Smooth muscle cell (in vitro differentiated cells): Measurements from ENCODE around the gene CCDC71L. TPM values are rescaled to one million over a fixed set of nuclear protein-coding genes. Genes with fewer than 3 reads are reported as not detected.

Experiments used
- DNase-seq: peaks from one replicate; lab custom pipeline; 2025; ENCODE audit not compliant: unreplicated experiment; lab: John Stamatoyannopoulos, UW
- H2AFZ ChIP-seq: fragments of 200-600 bp; sonication (generic); 2 replicates; pipeline ENCODE4 v1.6.0; 2016; ENCODE audit warnings: antibody characterized with exemption, low read depth, mild to moderate bottlenecking
- H3F3A ChIP-seq: fragments of 200-600 bp; sonication (generic); 2 replicates; pipeline ENCODE4 v1.6.0; 2017; ENCODE audit warnings: antibody characterized with exemption, low read depth
- H3K27ac ChIP-seq: fragments of 200-600 bp; sonication (generic); 2 replicates; pipeline ENCODE4 v1.5.1; 2016; ENCODE audit warnings: low read depth, mild to moderate bottlenecking
- H3K27me3 ChIP-seq: fragments of 200-600 bp; sonication (generic); 2 replicates; pipeline ENCODE4 v1.6.1; 2016; ENCODE audit warnings: low read depth, mild to moderate bottlenecking
- H3K36me3 ChIP-seq: fragments of 200-600 bp; sonication (generic); 2 replicates; pipeline ENCODE4 v1.5.1; 2016; ENCODE audit warnings: low read depth
- H3K4me1 ChIP-seq: fragments of 200-600 bp; sonication (generic); 2 replicates; pipeline ENCODE4 v1.5.1; 2016; ENCODE audit warnings: low read depth
- H3K4me2 ChIP-seq: fragments of 200-600 bp; sonication (generic); 2 replicates; pipeline ENCODE4 v1.6.0; 2016; ENCODE audit warnings: mild to moderate bottlenecking
- H3K4me3 ChIP-seq: fragments of 200-600 bp; sonication (generic); 2 replicates; pipeline ENCODE4 v1.5.1; 2016; ENCODE audit warnings: mild to moderate bottlenecking
- H3K79me2 ChIP-seq: fragments of 200-600 bp; sonication (generic); 2 replicates; pipeline ENCODE4 v1.6.0; 2016; ENCODE audit warnings: low read depth, mild to moderate bottlenecking
- H3K9ac ChIP-seq: fragments of 200-600 bp; sonication (generic); 2 replicates; pipeline ENCODE4 v1.6.0; 2016; ENCODE audit warnings: low read depth
- H3K9me3 ChIP-seq: fragments of 200-600 bp; sonication (generic); replicated peaks from 2 replicates; pipeline ENCODE4 v1.5.1; 2016; ENCODE audit warnings: low read depth
- H4K20me1 ChIP-seq: fragments of 200-600 bp; sonication (generic); 2 replicates; pipeline ENCODE4 v1.6.0; 2016; ENCODE audit warnings: low read depth
- CTCF ChIP-seq: fragments of 200-600 bp; sonication (generic); IDR thresholded peaks from 2 replicates; pipeline ENCODE4 v1.5.1; 2017; ENCODE audit warnings: borderline replicate concordance, mild to moderate bottlenecking, antibody characterized with exemption; ENCODE audit not compliant: insufficient read depth, poor library complexity, severe bottlenecking
- WGBS: methylation state at CpG from one replicate; pipeline ENCODE4 v1.1.7; 2016; ENCODE audit warnings: low lambda C conversion rate; 5-methylcytosine and 5-hydroxymethylcytosine counted together
- polyA plus RNA-seq: library from polyadenylated mRNA; unstranded; fragments of >200 nt; fragmentation: Nextera tagmentation; extraction: Ambion mirVana; gene quantifications from 2 replicates; pipeline ENCODE4 v1.2.1, GENCODE V29; 2016
- total RNA-seq: library from RNA; depleted of rRNA; stranded (reverse); fragments of >200 nt; gene quantifications from 2 replicates; pipeline ENCODE4 v1.2.3, GENCODE V29; 2014

The CCDC71L gene
- total and polyA plus RNA-seq, 2 experiments from 2014 or later: 21.0 to 35.7 TPM

GRCh38 chr7:106639476-106640334, 21.3 kb downstream of the CCDC71L start:
- Histone ChIP-seq H3K27ac (no peak overlapping the region), H4K20me1 (no peaks in the 10 kb centered on the region), H3F3A (no peaks in the 10 kb centered on the region), H3K9me3 (no peaks in the 10 kb centered on the region), H3K4me3 (no peak overlapping the region), H3K4me1 (no peaks in the 10 kb centered on the region), H3K36me3 (no peaks in the 10 kb centered on the region), H3K27me3 (no peaks in the 10 kb centered on the region), H2AFZ (no peak overlapping the region), H3K9ac (no peak overlapping the region), H3K4me2 (no peak overlapping the region), H3K79me2 (no peaks in the 10 kb centered on the region)
- WGBS: 96% methylated on average over 7 of the region's 7 CpGs
- DNase-seq: no peak
- no peak for TF ChIP-seq CTCF

GRCh38 chr7:106635411-106635810, 25.5 kb downstream of the CCDC71L start:
- no peak overlapping the region for H3K9ac ChIP-seq
- no peak overlapping the region for H3K4me2 ChIP-seq
- no peaks in the 10 kb centered on the region for H3F3A ChIP-seq
- no peaks in the 10 kb centered on the region for H4K20me1 ChIP-seq
- no peaks in the 10 kb centered on the region for H3K4me1 ChIP-seq
- peaks cover 3% of the 10 kb centered on the region for H3K27me3 ChIP-seq
- H3K27ac ChIP-seq: no peak overlapping the region
- H3K9me3 ChIP-seq: no peaks in the 10 kb centered on the region
- no peaks in the 10 kb centered on the region for H3K79me2 ChIP-seq
- no peak for DNase-seq
- WGBS: 94% methylated on average over 2 of the region's 2 CpGs
- no peaks in the 10 kb centered on the region for H3K36me3 ChIP-seq
- TF ChIP-seq CTCF: no peak
- H3K4me3 ChIP-seq: no peak overlapping the region
- no peak overlapping the region for H2AFZ ChIP-seq

GRCh38 chr7:106634958-106635357, 26.0 kb downstream of the CCDC71L start:
- H3K9me3 ChIP-seq: no peaks in the 10 kb centered on the region
- WGBS: 95% methylated on average over 2 of the region's 2 CpGs
- H3F3A ChIP-seq: no peaks in the 10 kb centered on the region
- no peak overlapping the region for H3K4me2 ChIP-seq
- no peak for DNase-seq
- no peaks in the 10 kb centered on the region for H3K36me3 ChIP-seq
- no peak overlapping the region for H2AFZ ChIP-seq
- H3K4me1 ChIP-seq: no peaks in the 10 kb centered on the region
- H3K27ac ChIP-seq: no peak overlapping the region
- H3K4me3 ChIP-seq: no peak overlapping the region
- no peak overlapping the region for H3K9ac ChIP-seq
- no peak for TF ChIP-seq CTCF
- no peaks in the 10 kb centered on the region for H3K79me2 ChIP-seq
- H3K27me3 ChIP-seq: peaks cover 3% of the 10 kb centered on the region
- no peaks in the 10 kb centered on the region for H4K20me1 ChIP-seq

GRCh38 chr7:106630648-106631047, 30.3 kb downstream of the CCDC71L start:
- H3K9ac ChIP-seq: no peak overlapping the region
- no peak for TF ChIP-seq CTCF
- H3K27me3 ChIP-seq: peaks cover 3% of the 10 kb centered on the region
- H4K20me1 ChIP-seq: no peaks in the 10 kb centered on the region
- H3K4me1 ChIP-seq: no peaks in the 10 kb centered on the region
- H3K4me3 ChIP-seq: no peak overlapping the region
- H3K79me2 ChIP-seq: no peaks in the 10 kb centered on the region
- no peak overlapping the region for H3K27ac ChIP-seq
- H3K4me2 ChIP-seq: no peak overlapping the region
- H3K9me3 ChIP-seq: no peaks in the 10 kb centered on the region
- H2AFZ ChIP-seq: no peak overlapping the region
- no peaks in the 10 kb centered on the region for H3F3A ChIP-seq
- no peak for DNase-seq
- no peaks in the 10 kb centered on the region for H3K36me3 ChIP-seq
